ENCODE data around the gene IL20.

Gene IL20

DNA sequence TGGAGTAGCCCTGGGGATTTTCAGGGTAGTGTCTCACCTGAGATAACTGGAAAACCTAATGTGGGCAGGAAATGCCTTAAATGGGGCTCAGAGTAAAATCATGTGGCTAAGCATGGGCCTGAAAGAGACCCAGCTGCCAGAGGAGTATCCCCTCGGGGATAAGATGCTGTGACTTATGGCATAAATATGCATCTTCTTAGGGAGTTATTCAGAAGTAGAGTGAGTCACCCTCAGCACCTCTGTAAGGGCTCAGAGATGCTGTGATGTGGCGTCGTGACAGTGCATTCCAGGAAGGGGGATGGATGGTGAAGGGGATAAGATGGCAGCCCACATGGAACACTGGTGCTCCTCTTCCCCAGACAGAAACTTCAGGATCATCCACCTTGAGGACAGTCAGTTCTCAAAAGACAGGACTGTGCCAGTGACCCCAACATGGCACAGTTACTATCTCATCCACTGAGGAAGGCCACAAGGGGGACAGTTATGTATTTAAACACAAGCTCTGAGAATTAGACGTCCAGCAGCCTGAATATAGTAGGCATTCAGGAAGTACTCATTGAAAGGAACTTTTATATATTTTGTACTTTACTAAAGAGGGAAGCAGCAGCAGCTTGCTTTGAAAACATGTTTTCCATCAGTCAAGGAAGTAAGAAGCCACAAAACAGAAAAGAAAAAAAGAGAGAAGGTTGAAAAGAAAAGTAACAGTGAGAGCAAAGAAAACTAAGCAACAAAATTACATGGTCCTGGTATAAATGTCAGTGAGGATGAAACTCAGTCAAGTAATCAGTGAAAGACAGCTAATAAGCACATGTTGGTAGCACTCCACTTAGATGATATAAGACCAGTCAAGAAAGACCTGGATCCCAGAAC lies 40.1 kb downstream of the IL20 start:
- no peak for DNase-seq

DNA sequence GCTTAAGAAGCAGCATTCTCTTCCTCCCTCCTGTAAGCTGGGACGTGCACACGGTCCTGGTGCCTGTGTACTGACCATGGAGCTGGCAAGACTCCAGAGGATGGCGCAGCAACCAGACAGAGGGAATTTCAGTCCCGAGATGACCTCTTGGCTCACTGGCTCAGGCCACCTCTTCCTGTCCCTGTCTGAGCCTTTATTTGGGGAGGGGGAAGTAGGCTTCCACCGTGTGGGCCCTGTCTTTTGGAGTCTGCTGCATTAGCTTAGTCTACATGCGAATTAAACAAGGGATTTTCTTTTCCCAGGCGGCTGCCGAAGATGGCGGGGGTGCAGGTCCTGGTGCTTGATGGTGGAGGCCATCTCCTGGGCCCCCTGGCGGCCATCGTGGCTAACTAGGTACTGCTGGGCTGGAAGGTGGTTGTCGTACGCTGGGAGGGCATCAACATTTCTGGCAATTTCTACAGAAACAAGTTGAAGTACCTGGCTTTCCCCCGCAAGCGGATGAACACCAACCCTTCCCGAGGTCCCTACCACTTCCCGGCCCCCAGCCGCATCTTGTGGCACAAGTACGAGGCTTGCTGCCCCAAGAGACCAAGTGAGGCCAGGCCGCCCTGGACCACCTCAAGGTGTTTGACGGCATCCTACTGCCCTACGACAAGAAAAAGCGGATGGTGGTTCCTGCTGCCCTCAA lies 42.0 kb downstream of the IL20 start:
- no peak for DNase-seq

DNA sequence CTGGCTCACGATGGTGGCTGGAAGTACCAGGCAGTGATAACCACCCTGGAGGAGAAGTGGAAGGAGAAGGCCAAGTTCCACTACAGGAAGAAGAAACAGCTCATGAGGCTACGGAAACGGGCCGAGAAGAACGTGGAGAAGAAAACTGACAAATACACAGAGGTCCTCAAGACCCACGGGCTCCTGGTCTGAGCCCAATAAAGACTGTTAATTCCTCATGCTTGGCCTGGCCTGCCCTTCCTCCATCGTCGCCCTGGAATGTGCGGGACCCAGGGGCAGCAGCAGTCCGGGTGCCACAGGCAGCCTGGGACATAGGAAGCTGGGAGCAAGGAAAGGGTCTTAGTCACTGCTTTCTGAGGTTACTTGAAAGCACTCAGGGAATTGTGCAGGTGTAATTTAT lies 42.6 kb downstream of the IL20 start:
- no peak for DNase-seq

DNA sequence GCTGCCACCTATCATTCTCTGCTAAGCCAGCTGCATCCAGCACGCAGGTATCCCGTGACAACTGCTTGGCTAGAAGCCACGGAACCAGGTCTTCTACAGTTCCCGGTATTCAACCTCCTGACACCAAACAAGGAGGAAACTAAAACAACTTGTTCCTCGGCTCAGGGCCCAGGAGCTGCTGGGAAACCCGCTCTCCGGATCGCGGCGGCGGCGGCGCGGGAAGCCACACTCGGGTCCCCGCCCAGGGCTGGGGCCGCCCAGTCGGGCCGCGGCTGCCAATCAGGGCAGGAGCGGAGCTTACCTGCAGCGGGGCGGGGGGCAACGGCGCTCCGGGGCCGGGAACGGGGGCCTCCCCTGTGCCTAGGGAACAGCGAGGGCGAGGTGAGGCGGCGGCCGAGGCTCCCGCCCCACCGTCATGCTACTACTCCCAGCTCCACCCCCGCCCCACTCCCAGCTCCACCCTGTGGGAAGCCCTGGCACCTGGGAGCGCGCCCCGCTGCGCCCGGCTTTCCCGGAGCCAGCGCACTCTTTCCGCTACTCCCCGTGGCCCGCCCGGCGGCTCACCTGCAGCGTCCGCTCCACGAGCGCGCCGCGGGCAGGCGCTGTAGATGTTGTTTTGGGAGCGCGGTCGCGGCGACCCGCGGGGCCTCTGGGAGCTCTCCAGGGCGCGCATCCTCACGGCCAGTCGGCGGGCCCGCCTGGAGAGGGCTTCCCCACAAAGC lies 43.9 kb downstream of the IL20 start:
- DNase-seq = peak in 4 of 5 donors; percentile 16 to 54 (median 38)

DNA sequence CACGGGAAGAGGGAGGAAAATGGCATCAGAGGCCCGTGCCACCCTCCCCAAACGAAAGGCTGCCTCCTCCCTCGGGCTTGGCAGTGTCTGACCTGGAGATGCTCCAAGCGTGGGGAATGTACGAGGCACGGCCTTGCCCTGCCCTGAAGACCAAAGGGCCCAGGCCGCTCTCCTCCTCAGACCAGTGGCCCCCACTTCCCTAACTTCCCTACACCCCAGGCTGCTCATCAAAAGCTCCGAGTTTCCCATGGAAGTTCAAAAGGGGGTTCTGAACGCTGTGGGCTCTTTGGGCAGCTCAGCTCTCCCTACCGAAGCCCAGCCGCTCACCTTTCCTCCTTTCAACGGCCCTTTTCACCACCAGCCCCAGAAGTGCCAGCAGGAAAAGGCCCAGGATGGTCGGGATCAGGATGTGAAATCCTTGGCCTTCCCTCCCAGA lies 44.5 kb downstream of the IL20 start:
- DNase-seq = no peak

DNA sequence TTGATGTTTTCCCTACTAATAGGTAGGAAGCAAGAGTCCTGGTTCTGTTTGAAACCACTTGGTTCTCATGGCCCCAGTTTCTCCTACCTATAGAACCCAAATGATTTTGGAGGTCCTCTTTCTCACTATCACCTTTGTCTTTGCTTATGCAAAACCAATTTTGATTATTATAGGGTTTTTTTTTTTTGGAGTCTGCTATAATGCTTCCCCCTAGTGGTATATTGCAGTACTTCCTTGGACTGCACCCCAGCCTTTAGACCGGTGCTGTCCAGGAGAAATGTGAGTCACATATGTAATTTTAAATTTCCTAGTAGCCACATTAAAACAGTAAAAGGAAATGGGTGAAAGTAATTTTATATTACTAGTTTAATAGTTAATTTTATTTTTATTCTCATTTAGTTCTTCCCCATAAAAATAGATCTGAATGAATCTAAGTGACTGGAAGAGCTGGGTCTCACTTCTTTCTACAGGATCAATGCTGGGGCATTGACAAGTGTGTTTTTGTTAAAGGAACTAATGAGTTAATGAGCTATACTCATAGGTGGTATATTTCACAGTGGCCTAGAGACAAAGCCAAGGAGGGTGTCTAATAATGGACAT lies 45.7 kb downstream of the IL20 start:
- peak in 2 of 5 donors; percentile 40 to 53 for DNase-seq

DNA sequence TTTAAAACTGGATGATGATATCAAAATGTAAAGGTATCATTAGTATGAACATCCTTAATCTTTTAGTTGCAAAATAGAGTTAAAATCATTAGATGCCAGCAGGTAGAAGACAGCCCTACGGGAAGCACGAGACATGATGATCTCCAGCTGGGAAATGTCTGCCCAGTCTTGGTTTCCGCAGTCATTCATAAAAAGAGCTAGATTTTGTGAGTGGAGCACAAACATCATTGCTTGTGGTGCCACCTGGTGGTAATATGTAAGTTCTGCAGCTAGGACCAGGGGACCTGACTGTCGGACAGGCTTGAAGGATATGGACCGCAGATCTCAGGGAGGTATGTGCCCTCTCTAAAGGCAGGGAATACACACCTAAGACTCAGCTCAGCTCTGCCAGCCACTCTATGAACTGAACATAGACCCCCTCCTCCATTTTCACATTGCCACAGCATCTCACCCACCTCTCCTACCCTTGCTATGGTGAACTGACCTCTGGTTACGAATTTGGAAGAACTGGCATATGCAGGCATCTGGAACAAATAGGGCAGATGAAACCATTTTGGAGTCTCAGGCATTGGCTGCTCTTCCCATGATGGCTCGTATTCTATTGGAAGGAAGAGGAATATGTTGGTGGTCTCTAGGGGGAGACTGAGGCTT lies 47.1 kb downstream of the IL20 start:
- peak in 4 of 5 donors; percentile 39 to 72 (median 49) for DNase-seq

DNA sequence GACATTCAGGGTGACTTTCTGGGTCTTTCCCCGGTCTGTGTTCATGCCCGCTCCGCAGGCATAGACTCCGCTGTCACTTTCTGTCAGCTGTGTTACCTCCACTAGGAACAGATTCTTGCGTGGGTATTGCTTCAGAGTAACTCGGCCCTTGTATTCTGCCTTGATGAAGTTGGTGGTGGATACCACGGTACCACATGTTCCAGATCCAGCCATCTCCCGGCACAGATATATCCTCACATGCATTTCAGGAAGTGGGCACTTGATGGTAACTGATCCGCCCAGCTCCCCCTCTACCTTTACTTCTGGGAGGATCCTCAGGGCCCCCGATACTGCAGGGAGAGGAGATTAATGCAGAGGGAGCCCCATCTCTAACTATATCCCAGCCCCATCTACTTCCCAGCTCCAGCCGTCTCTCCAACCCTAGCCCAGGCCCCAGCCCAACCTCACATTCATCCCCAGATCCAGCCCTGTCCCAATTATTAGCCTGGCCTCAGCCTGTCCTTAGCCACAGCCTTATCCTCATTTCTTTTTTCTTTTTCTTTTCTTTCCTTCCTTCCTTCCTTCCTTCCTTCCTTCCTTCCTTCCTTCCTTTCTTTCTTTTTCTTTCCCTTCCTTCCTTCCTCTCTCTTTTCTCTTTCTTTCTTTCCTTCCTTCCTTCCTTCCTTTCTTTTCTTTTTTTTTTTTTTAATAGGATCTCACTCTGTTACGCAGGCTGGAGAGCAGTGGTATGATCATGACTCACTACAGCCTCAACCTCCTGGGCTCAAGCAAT lies 48.5 kb downstream of the IL20 start:
- DNase-seq = no peak

DNA sequence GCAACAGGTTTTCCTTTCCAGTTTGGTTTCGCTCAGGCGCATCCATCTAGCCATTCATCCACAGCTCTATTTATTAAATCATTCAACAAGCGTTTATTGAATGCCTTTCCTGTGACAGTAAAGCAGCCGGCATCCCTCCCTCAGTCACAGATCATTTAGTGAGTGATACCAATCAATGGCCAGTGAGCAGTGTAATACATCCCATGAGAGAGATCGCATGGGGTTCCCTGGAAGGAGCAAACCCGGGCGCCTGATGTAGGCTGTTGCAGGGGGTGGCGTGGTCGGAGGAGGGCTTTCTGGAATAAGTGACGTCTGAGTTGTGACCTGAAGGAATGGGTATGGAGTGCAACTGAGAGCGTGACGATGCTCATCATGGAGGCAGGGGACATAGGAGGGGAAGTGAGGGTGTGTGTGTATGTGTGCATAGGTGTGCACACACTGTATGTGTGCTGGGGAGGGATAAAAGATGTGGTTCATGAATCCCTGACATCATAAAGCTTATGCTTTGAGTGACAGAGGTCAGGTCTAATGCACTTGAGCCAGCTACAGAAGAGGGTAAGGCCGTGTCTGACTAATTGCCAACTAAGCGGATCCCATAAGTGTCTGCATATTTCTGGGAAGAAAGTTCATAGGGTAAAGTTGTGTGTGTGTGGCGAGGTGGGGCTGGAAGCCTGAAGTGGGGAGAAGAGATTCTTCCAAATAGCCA lies 49.8 kb downstream of the IL20 start:
- no peak for DNase-seq

DNA sequence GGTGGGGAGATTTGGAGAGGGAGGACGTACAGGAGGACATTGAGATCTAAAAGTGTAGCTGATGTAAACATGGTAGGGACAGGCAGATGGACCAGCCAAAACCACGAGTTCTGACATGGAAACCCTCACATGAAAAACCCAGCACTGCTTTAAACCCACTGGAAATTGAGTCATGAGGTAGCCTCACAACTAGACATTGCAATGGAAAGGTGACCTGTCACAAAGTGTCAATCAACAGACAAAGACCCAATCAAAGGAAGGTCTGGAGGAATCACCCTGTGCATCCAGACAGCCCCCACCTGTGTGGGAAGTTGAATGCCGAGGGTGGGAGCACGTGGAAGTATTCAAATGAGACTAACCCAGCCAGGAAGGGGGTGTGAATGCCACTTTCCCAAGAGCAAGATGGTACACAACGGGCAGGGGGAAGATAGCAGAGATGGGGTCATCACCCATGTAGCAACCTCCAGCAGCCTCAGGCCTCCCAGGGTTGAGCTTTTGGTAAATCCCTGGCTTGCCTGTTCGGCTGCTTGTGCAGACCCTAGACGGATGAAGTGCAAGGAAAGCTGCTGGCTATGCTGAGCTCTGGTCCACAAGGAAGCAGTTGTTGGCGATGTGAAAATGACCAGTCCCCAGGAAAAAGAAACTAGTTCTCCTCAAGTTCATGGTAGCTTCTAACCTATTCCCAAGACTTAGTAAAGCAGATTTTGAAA lies 50.7 kb downstream of the IL20 start:
- DNase-seq = no peak

DNA sequence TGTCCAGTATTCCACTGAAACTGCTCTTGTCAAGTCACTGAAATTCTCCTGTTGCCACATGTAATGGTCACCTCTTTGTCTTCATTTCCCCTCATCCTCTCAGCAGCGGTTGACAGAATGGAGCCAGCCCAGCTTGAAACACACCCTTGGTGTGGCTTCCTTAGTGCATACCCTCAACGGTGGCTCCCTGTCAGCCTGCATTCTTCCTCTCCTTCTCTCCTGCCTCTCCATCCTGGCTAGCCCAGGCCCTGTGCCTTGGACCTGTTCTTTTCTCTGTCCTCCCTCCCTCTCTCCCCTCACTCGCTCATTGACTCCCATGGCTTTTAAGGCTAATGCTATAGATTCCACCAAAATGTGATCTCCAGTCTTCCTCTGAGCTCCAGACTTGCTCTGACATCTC lies 52.7 kb downstream of the IL20 start:
- no peak for DNase-seq
